ENCODE results near the gene COX4I1. TPM values are rescaled to one million over a fixed set of nuclear protein-coding genes. Genes with fewer than 3 reads are reported as not detected.

The COX4I1 gene
- total and polyA plus RNA-seq, 2 of the 8 experiments (the other 6 are each of a cell fraction or from before 2014, with no cell fraction given) = 507 to 707 TPM

GRCh38 chr16:85843471-85844168, 44.1 kb downstream of the COX4I1 start:
- Histone ChIP-seq H4K8ac (ENCODE audit: extremely low read depth, insufficient read depth, low read length) (no peak overlapping the region), H3K79me1 (ENCODE audit: low read depth, low read length) (no peaks in the 10 kb centered on the region), H3K4ac (replicated peaks; ENCODE audit: insufficient read length, low read depth, low read length) (no peak overlapping the region), H3K18ac (ENCODE audit: extremely low read depth, low read length) (no peak overlapping the region), H3K23ac (ENCODE audit: insufficient read length) (no peak overlapping the region), H3K9ac (replicated peaks in 1 of 4; ENCODE audit: extremely low read depth in 1 of 4, low read depth in 3 of 4, low read length in 3 of 4) (no peak overlapping the region), H3K4me1 (replicated peaks in 1 of 4; ENCODE audit: control insufficient read depth in 3 of 4, insufficient read depth in 4 of 4, low read length in 3 of 4) (no peaks in the 10 kb centered on the region), H2BK120ac (replicated peaks; ENCODE audit: low read depth, low read length) (no peak overlapping the region), H2BK5ac (ENCODE audit: low read depth, low read length) (no peak overlapping the region), H2AFZ (ENCODE audit: low read length) (no peak overlapping the region), H2BK15ac (ENCODE audit: low read length) (no peak overlapping the region), H2BK20ac (ENCODE audit: low read length) (no peak overlapping the region), H3K4me2 (ENCODE audit: insufficient read depth in 1 of 2, low read depth in 2 of 2, low read length in 2 of 2) (no peak overlapping the region), H3K27me3 (replicated peaks in 1 of 4; ENCODE audit: control insufficient read depth in 3 of 4, extremely low read depth in 1 of 4, insufficient read depth in 3 of 4, low read length in 3 of 4) (no peaks in the 10 kb centered on the region), H4K91ac (replicated peaks; ENCODE audit: insufficient read length, low read length) (no peak overlapping the region), H4K20me1 (replicated peaks in 1 of 2; ENCODE audit: control insufficient read depth in 1 of 2, insufficient read depth in 2 of 2, low read length in 2 of 2) (no peaks in the 10 kb centered on the region), H2AK5ac (ENCODE audit: low read depth, low read length) (no peak overlapping the region; the same call in 1 of the 2 replicates), H4K5ac (ENCODE audit: insufficient read length, low read depth, low read length) (no peak overlapping the region), H3K14ac (ENCODE audit: insufficient read length) (no peak overlapping the region), H3K27ac (ENCODE audit: low read depth, low read length) (no peak overlapping the region), H3K9me3 (ENCODE audit: insufficient read depth in 2 of 2, low read depth in 1 of 2, low read length in 1 of 2) (no peaks in the 10 kb centered on the region), H3K23me2 (ENCODE audit: low read depth, low read length) (no peaks in the 10 kb centered on the region; the same call in 1 of the 2 replicates), H3K36me3 (ENCODE audit: control insufficient read depth in 2 of 4, insufficient read depth in 4 of 4, low read length in 3 of 4) (no peaks in the 10 kb centered on the region), H3K4me3 (ENCODE audit: extremely low read depth in 1 of 4, insufficient read depth in 2 of 4, low read depth in 3 of 4, low read length in 4 of 4) (no peak overlapping the region), H3K56ac (replicated peaks; ENCODE audit: insufficient read length, low read depth, low read length) (no peak overlapping the region), H2BK12ac (ENCODE audit: low read depth, low read length) (no peak overlapping the region), H3K79me2 (ENCODE audit: control insufficient read depth in 1 of 2, insufficient read depth in 2 of 2, low read length in 2 of 2) (no peaks in the 10 kb centered on the region)
- DNase-seq (ENCODE audit: low read depth in 1 of 2, low spot score in 2 of 2) = no peak
- 80 to 100% methylated on average over 2 to 9 of the region's 11 CpGs for WGBS, 2 experiments (ENCODE audit: extremely low coverage in 1 of 2, insufficient coverage in 1 of 2, insufficient read length in 1 of 2, insufficient replicate concordance in 2 of 2, low coverage in 1 of 2, low lambda C conversion rate in 2 of 2, missing lambda C conversion rate in 1 of 2)
- CTCF ChIA-PET (ENCODE audit: partially characterized antibody) = no interaction called here
- no peak for FAIRE-seq
- TF ChIP-seq CREB1 (IDR thresholded peaks at IDR 0.05) = no peak
- TF ChIP-seq RFX5 (IDR thresholded peaks at IDR 0.05; ENCODE audit: borderline replicate concordance, low read depth, low read length) = no peak
- no peak for TF ChIP-seq CEBPB (IDR thresholded peaks at IDR 0.05; ENCODE audit: low read depth, low read length)
- no peak for TF ChIP-seq GTF2F1 (IDR thresholded peaks at IDR 0.05; ENCODE audit: borderline replicate concordance, low read depth, low read length)
- TF ChIP-seq RBBP5 (IDR thresholded peaks at IDR 0.05; ENCODE audit: borderline replicate concordance, low read depth, low read length) = no peak
- no peak for TF ChIP-seq CBX5 (IDR thresholded peaks at IDR 0.05; ENCODE audit: low read depth, low read length)
- TF ChIP-seq POU5F1 (IDR thresholded peaks at IDR 0.05; ENCODE audit: low read depth, low read length) = no peak
- POLR2A ChIA-PET (ENCODE audit: partially characterized antibody) = no interaction called here
